Heart left ventricle (tissue), 16 donors: ENCODE measurements around the gene SLC4A7. TPM values are rescaled to one million over a fixed set of nuclear protein-coding genes. Genes with fewer than 3 reads are reported as not detected.
"Not testable (repeated sequence)": the region's sequence is repeated elsewhere in the genome, so short reads cannot be mapped to it uniquely, and the experiment has no call there.

Experiments used
- ATAC-seq, 4 donors: fragments of 200-7000 bp; cut with Tn5 transposase; one replicate each; pipeline ENCODE4 v1.9.1; 2020 to 2022; ENCODE audit warnings: moderate library complexity in 4 of 4, mild to moderate bottlenecking in 3 of 4, moderate number of reproducible peaks in 1 of 4
- DNase-seq, 5 donors: peaks; one replicate each; pipeline ENCODE4 v3.0.0-alpha.2; 2020
- H3K27ac ChIP-seq, 12 donors: fragments of 200-600 bp; sonication (generic) in 4 of 12; one replicate each; pipeline versions ENCODE4 v1.5.0 to v1.8.0; 2016 to 2022; ENCODE audit warnings: mild to moderate bottlenecking in 2 of 12
- H3K27me3 ChIP-seq, 9 donors: fragments of 200-600 bp; sonication (generic) in 2 of 9; one replicate each; pipeline versions ENCODE4 v1.5.1 to v1.8.0; 2016 to 2022; ENCODE audit warnings: mild to moderate bottlenecking in 3 of 9
- H3K36me3 ChIP-seq, 9 donors: fragments of 200-600 bp; sonication (generic) in 2 of 9; one replicate each; pipeline versions ENCODE4 v1.5.0 to v1.8.0; 2018 to 2022; ENCODE audit warnings: mild to moderate bottlenecking in 2 of 9
- H3K4me1 ChIP-seq, 12 donors: fragments of 200-600 bp; sonication (generic) in 4 of 12; one replicate each; pipeline versions ENCODE4 v1.5.0 to v1.8.0; 2016 to 2022; ENCODE audit warnings: mild to moderate bottlenecking in 3 of 12
- H3K4me3 ChIP-seq, 12 donors: fragments of 200-600 bp; sonication (generic) in 4 of 12; one replicate each; pipeline versions ENCODE4 v1.5.0 to v1.8.0; 2017 to 2022; ENCODE audit warnings: mild to moderate bottlenecking in 9 of 12, moderate library complexity in 4 of 12
- H3K9me3 ChIP-seq, 12 donors: fragments of 200-600 bp; sonication (generic) in 4 of 12; one replicate each; pipeline versions ENCODE4 v1.5.0 to v1.8.0; 2016 to 2022; ENCODE audit warnings: mild to moderate bottlenecking in 1 of 12
- CTCF ChIP-seq, 12 donors: fragments of 200-600 bp; sonication (generic) in 4 of 12; IDR thresholded peaks; one replicate each; pipeline versions ENCODE4 v1.5.0 to v1.8.0; 2018 to 2022; ENCODE audit warnings: antibody characterized with exemption in 12 of 12, mild to moderate bottlenecking in 5 of 12
- POLR2A ChIP-seq, 2 donors: fragments of 450-650 bp; IDR thresholded peaks; one replicate each; pipeline ENCODE4 v1.6.1; 2017; ENCODE audit warnings: antibody characterized with exemption in 2 of 2, mild to moderate bottlenecking in 2 of 2, moderate library complexity in 2 of 2
- WGBS, 4 donors: extraction: QIAGEN DNeasy Blood & Tissue Kit in 2 of 4; methylation state at CpG; one replicate each; pipeline versions ENCODE4 v1.1.5 to v1.1.7; 2013 to 2018; 5-methylcytosine and 5-hydroxymethylcytosine counted together
- intact Hi-C, 10 donors: fragments of 100-400 bp; cut with DNase I; formaldehyde crosslinking; loops; one replicate each; pipeline versions ENCODE4 v1.11.1 to v1.14.2; 2022
- polyA plus RNA-seq, 2 donors: library from polyadenylated mRNA; stranded (reverse); fragments of 200-250 nt; gene quantifications; one replicate each; pipeline ENCODE4 v1.2.3, GENCODE V29; 2013
- total RNA-seq, 9 donors: library from RNA; depleted of rRNA in 2 of 9; stranded (reverse); fragments of >200 nt in 2 of 9; fragmentation: NEBNext Ultra II Directional in 3 of 9; extraction: Animal tissue kit (Norgen Biotek cat#: 25700) in 3 of 9; gene quantifications; one replicate each; pipeline versions ENCODE4 v1.1.0 to v1.2.4, GENCODE V29; 2016 to 2023
- donor health status: ischemic (EF 13 %, LVEDD 7.1; RV severe dilation, severe dysfunction).
- donor health status: healthy with polysubstance abuse.
- donor health status: DM: no; HTN: yes; CAD: no.
- donor health status: DM: no; HTN: no; CAD: no.
- donor health status: ischemic (EF 25% LVEDD 6.9; RV normal size, moderate dysfunction).
- donor health status: ischemic (EF 25% LVEDD 5.7; RV mildly dilated, moderate dysfunction).
- donor health status: healthy.
- donor health status: DM: yes; HTN: yes; CAD: no.
- donor health status: ischemic (EF 35%, LVEDD 5.7; RV mildly dilated, moderate dysfunction).
- donor health status: nonischemic (EF 11% LVEDD 7.7; RV severe dilation, severe dysfunction).
- donor health status: DM: yes; HTN: yes; CAD: no.
- donor health status: PGD.
- donor health status: ischemic (EF 29% LVEDD 5.4; RV normal size, mild dysfunction).
- donor health status: nonischemic (EF 23%, LVEDD 6.1; RV moderate dilation, normal function).

Gene SLC4A7
- total and polyA plus RNA-seq, 11 donors = 2.2 to 25.4 (median 15.0) TPM

GRCh38 chr3:27451251-27451650, 32.9 kb downstream of the SLC4A7 start:
- ATAC-seq (no peak), DNase-seq (no peak)
- Histone ChIP-seq H3K4me1 (peaks cover 0 to 31% (median under 1%) of the 10 kb centered on the region in 12 donors), H3K9me3 (no peaks in the 10 kb centered on the region), H3K27ac (no peak overlapping the region), H3K4me3 (no peak overlapping the region), H3K27me3 (no peaks in the 10 kb centered on the region), H3K36me3 (peaks cover 0 to 27% (median 17%) of the 10 kb centered on the region in 9 donors)
- intact Hi-C loops = no loop called here
- TF ChIP-seq CTCF (IDR thresholded peaks at IDR 0.05) = no peak

DNA sequence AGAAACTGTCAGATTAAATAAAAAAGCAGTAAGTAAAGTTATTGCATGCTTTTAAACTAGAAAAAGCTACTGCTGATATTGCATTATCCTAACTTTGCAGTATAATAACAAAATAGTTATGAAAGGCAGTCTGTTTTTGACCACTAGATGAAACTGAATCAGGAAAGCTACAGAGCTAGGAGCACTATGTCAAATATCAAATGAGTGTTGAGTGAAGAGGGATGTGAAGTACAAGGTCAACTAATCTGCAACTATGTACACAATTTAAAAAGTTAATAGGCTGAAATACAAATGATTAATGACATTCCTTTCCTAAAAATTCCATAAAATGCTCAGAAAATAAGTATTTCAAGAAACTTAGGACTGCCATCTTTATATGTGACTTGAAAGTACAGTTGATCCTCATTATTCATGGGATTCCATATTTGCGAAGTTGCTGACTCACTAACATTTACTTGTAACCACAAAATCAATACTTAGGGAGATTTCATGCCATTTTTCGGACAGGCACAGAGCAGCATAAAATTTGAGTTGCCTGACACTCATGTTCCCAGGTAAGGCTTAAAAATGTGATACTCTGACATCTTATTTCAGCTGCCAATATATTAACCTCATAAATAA, 34.5 kb downstream of the SLC4A7 start:
- H3K9me3 ChIP-seq = no peaks in the 10 kb centered on the region
- intact Hi-C loops = no loop called here
- H3K27me3 ChIP-seq = no peaks in the 10 kb centered on the region
- no peak for TF ChIP-seq POLR2A (IDR thresholded peaks at IDR 0.05)
- TF ChIP-seq CTCF (IDR thresholded peaks at IDR 0.05) = no peak
- peaks cover 0 to 31% (median 18%) of the 10 kb centered on the region in 9 donors for H3K36me3 ChIP-seq
- no peak overlapping the region for H3K4me3 ChIP-seq
- H3K27ac ChIP-seq = no peak overlapping the region
- ATAC-seq (no peak), DNase-seq (no peak)
- peaks cover 0 to 16% (median 0%) of the 10 kb centered on the region in 12 donors for H3K4me1 ChIP-seq
- WGBS, 4 donors = 93 to 98% (median 96%) methylated on average over 2 of the region's 2 CpGs

DNA sequence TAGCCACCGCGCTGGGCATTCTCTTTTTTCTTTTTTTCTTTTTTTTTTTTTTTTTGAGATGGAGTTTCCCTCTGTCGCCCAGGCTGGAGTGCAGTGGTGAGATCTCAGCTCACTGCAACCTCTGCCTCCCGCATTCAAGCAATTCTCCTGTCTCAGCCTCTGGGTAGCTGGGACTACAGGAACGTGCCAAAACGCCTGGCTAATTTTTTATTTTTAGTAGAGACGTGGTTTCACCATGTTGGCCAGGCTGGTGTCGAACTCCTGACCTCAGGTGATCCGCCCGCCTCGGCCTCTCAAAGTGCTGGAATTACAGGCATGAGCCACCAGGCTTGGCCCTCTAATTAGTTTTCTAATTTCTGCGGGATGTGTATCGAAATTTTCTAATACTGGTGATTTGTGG, 41.2 kb downstream of the SLC4A7 start:
- ATAC-seq, H3K4me1 ChIP-seq, H3K27me3 ChIP-seq, DNase-seq, intact Hi-C loops, H3K27ac ChIP-seq, H3K4me3 ChIP-seq: not testable (repeated sequence)
- H3K36me3 ChIP-seq = peaks cover 0 to 65% (median 32%) of the 10 kb centered on the region in 9 donors
- H3K9me3 ChIP-seq = peaks cover 0 to 19% (median 7%) of the 10 kb centered on the region in 12 donors
- 88 to 96% (median 93%) methylated on average over 13 of the region's 13 CpGs for WGBS, 4 donors

DNA sequence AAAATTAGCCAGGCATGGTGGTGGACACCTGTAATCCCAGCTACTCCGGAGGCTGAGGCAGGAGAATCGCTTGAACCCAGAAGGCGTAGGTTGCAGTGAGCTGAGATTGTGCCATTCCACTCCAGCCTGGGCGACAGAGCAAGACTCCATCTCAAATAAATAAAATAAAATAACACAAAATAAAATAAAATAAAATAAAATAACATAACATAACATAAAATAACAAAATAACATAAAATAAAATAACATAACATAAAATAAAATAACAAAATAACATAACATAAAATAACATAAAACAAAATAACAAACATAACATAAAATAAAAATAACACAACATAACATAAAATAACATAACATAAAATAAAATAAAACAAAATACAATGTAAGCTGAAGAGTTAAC, 45.8 kb downstream of the SLC4A7 start:
- peaks cover 0 to 19% (median 7%) of the 10 kb centered on the region in 12 donors for H3K9me3 ChIP-seq
- H3K4me1 ChIP-seq, intact Hi-C loops, H3K27me3 ChIP-seq, H3K4me3 ChIP-seq, ATAC-seq, H3K27ac ChIP-seq, DNase-seq: not testable (repeated sequence)
- 97 to 99% (median 98%) methylated on average over 4 of the region's 4 CpGs for WGBS, 4 donors
- peaks cover 0 to 83% (median 54%) of the 10 kb centered on the region in 9 donors for H3K36me3 ChIP-seq

DNA sequence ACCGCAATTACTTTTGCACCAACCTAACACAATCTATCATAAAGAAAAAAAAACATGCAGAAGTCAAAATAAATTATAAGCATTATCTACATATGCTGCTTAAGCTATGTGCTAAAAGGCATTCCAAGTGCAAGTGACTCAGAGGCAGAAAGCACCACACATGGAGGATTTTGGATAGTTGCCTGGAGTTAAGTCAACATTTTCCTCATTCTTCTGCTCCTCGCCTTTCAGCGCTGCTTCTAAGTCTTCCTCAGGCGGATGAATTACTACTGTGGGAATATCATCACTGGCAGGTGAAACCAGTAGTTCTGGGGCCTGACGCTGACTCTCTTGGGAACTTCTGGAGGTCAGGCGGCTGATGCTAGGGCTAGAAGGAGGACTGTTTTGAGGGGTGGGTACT, 53.1 kb downstream of the SLC4A7 start:
- no peak for DNase-seq

More for the DNA sequence above, 53.1 kb downstream of the SLC4A7 start:
- whole genome bisulfite sequencing, 4 donors = 64 to 72% (median 66%) methylated on average over 6 of the region's 6 CpGs
- peak in 3 of 4 donors; percentile 39 to 62 (median 50) for ATAC-seq
- Histone ChIP-seq H3K27ac (no peak overlapping the region), H3K4me3 (no peak overlapping the region), H3K36me3 (peaks cover 0 to 82% (median 48%) of the 10 kb centered on the region in 9 donors), H3K4me1 (peaks cover 0 to 7% (median 0%) of the 10 kb centered on the region in 12 donors), H3K27me3 (no peaks in the 10 kb centered on the region), H3K9me3 (no peaks in the 10 kb centered on the region)
- intact Hi-C loops = no loop called here
- TF ChIP-seq CTCF (IDR thresholded peaks at IDR 0.05) (no peak), POLR2A (IDR thresholded peaks at IDR 0.05) (no peak)
